SU-DHL-6 (cell line): Measurements from ENCODE around the gene VDR.

ENCODE experiments used
- H2AFZ ChIP-seq: fragments of 200-600 bp; sonication (generic); 2 replicates; pipeline ENCODE4 v1.6.1; 2014; ENCODE audit warnings: low read depth, mild to moderate bottlenecking, moderate library complexity, mixed read lengths, antibody characterized with exemption, low read length; ENCODE audit not compliant: severe bottlenecking
- H3F3A ChIP-seq: fragments of 200-600 bp; shearing (Covaris generic); 2 replicates; pipeline ENCODE4 v1.6.0; 2016; ENCODE audit warnings: antibody characterized with exemption, mild to moderate bottlenecking; ENCODE audit not compliant: insufficient read depth
- H3K27ac ChIP-seq: fragments of 200-600 bp; sonication (generic); 2 replicates; pipeline ENCODE4 v1.5.1; 2016; ENCODE audit warnings: low read depth, mild to moderate bottlenecking, low read length, moderate library complexity, mixed read lengths
- H3K27me3 ChIP-seq: fragments of 200-600 bp; sonication (generic), shearing (Covaris generic); 2 replicates; pipeline ENCODE4 v1.6.0; 2014; ENCODE audit warnings: mild to moderate bottlenecking, low read length
- H3K36me3 ChIP-seq: fragments of 200-600 bp; sonication (generic); 2 replicates; pipeline ENCODE4 v1.6.1; 2014; ENCODE audit warnings: mild to moderate bottlenecking, low read length, mixed read lengths
- H3K4me2 ChIP-seq: fragments of 300-600, 200-600 bp; shearing (Covaris generic), sonication (generic); 2 replicates; pipeline ENCODE4 v1.6.0; 2014; ENCODE audit warnings: low read length, low read depth, mild to moderate bottlenecking; ENCODE audit not compliant: poor library complexity, severe bottlenecking
- H3K4me3 ChIP-seq: fragments of 200-600 bp; sonication (generic); 2 replicates; pipeline ENCODE4 v1.5.1; 2014; ENCODE audit warnings: antibody characterized with exemption, low read length, mild to moderate bottlenecking, mixed read lengths; ENCODE audit not compliant: insufficient read depth, poor library complexity, severe bottlenecking
- H3K79me2 ChIP-seq: fragments of 200-600 bp; sonication (generic); 2 replicates; pipeline ENCODE4 v1.6.1; 2014; ENCODE audit warnings: mild to moderate bottlenecking, low read length, moderate library complexity; ENCODE audit not compliant: insufficient read depth
- H3K9ac ChIP-seq: fragments of 200-600 bp; sonication (generic); 2 replicates; pipeline ENCODE4 v1.7.0; 2014; ENCODE audit warnings: mild to moderate bottlenecking, low read length
- H3K9me2 ChIP-seq: fragments of 200-600 bp; sonication (generic); replicated peaks from 2 replicates; pipeline ENCODE4 v1.6.1; 2014; ENCODE audit warnings: low read length; ENCODE audit not compliant: insufficient read depth
- H3K9me3 ChIP-seq: fragments of 200-600 bp; sonication (generic); 2 replicates; pipeline ENCODE4 v1.6.1; 2014; ENCODE audit warnings: low read length, mixed read lengths; ENCODE audit not compliant: insufficient read depth
- H4K20me1 ChIP-seq: fragments of 200-600 bp; sonication (generic); 2 replicates; pipeline ENCODE4 v1.6.1; 2014; ENCODE audit warnings: low read depth, mild to moderate bottlenecking, antibody characterized with exemption, low read length, moderate library complexity, mixed read lengths
- CTCF ChIP-seq: fragments of 200-600 bp; sonication (generic); IDR thresholded peaks from one replicate; pipeline ENCODE4 v1.5.1; 2017; ENCODE audit warnings: antibody characterized with exemption, mild to moderate bottlenecking, low read length, moderate library complexity; ENCODE audit not compliant: insufficient read depth, poor library complexity, severe bottlenecking
- EZH2phosphoT487 ChIP-seq: fragments of 200-600 bp; sonication (generic), shearing (Covaris generic); conservative IDR thresholded peaks from 2 replicates; pipeline ENCODE4 v1.6.1; 2018; ENCODE audit warnings: mild to moderate bottlenecking, antibody characterized with exemption, low read length, moderate library complexity, mixed read lengths

Gene VDR

GRCh38 chr12:47901718-47902093, 3.1 kb downstream of the VDR start:
- no peak overlapping the region for H3K4me2 ChIP-seq
- H3F3A ChIP-seq = no peaks in the 10 kb centered on the region
- H3K27me3 ChIP-seq = no peaks in the 10 kb centered on the region; the same call in 1 of the 2 replicates
- H3K27ac ChIP-seq = no peak overlapping the region
- no peak overlapping the region for H3K9ac ChIP-seq
- H2AFZ ChIP-seq = no peak overlapping the region
- TF ChIP-seq CTCF (no peak), EZH2phosphoT487 (no peak)
- H3K4me3 ChIP-seq = no peak overlapping the region
- no peaks in the 10 kb centered on the region for H3K36me3 ChIP-seq
- H3K79me2 ChIP-seq = no peaks in the 10 kb centered on the region
- no peaks in the 10 kb centered on the region for H3K9me3 ChIP-seq
- 0 out of 2 replicates have a peak, but pooled peaks cover 2% of the 10 kb centered on the region for H4K20me1 ChIP-seq
- H3K9me2 ChIP-seq = no peaks in the 10 kb centered on the region

GRCh38 chr12:47901063-47901717, 3.6 kb downstream of the VDR start:
- Histone ChIP-seq H3K9ac (no peak overlapping the region), H3K4me2 (no peak overlapping the region), H3K9me2 (no peaks in the 10 kb centered on the region), H3K27me3 (no peaks in the 10 kb centered on the region; the same call in 1 of the 2 replicates), H4K20me1 (0 out of 2 replicates have a peak, but pooled peaks cover 2% of the 10 kb centered on the region), H3K27ac (no peak overlapping the region), H3K9me3 (no peaks in the 10 kb centered on the region), H2AFZ (no peak overlapping the region), H3K4me3 (no peak overlapping the region), H3F3A (no peaks in the 10 kb centered on the region), H3K79me2 (no peaks in the 10 kb centered on the region), H3K36me3 (no peaks in the 10 kb centered on the region)
- TF ChIP-seq EZH2phosphoT487 (no peak), CTCF (no peak)

- Histone ChIP-seq H3K9me2 (no peaks in the 10 kb centered on the region), H4K20me1 (0 out of 2 replicates have a peak, but pooled peaks cover 2% of the 10 kb centered on the region), H3K4me3 (no peak overlapping the region), H3K79me2 (no peaks in the 10 kb centered on the region), H3K9ac (no peak overlapping the region), H3K27ac (no peak overlapping the region), H3K9me3 (no peaks in the 10 kb centered on the region), H3K36me3 (no peaks in the 10 kb centered on the region), H3F3A (no peaks in the 10 kb centered on the region), H3K4me2 (no peak overlapping the region), H3K27me3 (no peaks in the 10 kb centered on the region; the same call in 1 of the 2 replicates), H2AFZ (no peak overlapping the region)
- TF ChIP-seq EZH2phosphoT487 = no peak
- TF ChIP-seq CTCF = no peak
These were observed 4.4 kb downstream of the VDR start for GRCh38 chr12:47900131-47901062.
